Right ventricle myocardium inferior (tissue), 1 donor: ENCODE results near the gene WDR19. TPM values are rescaled to one million over a fixed set of nuclear protein-coding genes. Genes with fewer than 3 reads are reported as not detected.
"Not testable (repeated sequence)": the region's sequence is repeated elsewhere in the genome, so short reads cannot be mapped to it uniquely, and the experiment has no call there.

Experiments used
- ATAC-seq: fragments of 200-7000 bp; cut with Tn5 transposase; one replicate; pipeline ENCODE4 v1.9.1; 2020; ENCODE audit warnings: mild to moderate bottlenecking, moderate library complexity
- DNase-seq: peaks from one replicate; pipeline ENCODE4 v3.0.0; 2021; ENCODE audit errors: missing footprints
- intact Hi-C: fragments of 100-400 bp; cut with DNase I; formaldehyde crosslinking; loops from one replicate; pipeline ENCODE4 v1.11.0; 2022
- total RNA-seq: library from RNA; stranded (reverse); fragmentation: NEBNext Ultra II Directional; extraction: Animal tissue kit (Norgen Biotek cat#: 25700); gene quantifications from one replicate; pipeline ENCODE4 v1.2.1, GENCODE V29; 2021
- donor health status: DM: no; HTN: yes; CAD: no; lungs with severe emphysema.

Gene WDR19
- total RNA-seq, 1 donor from 2014 or later, result 6.5 TPM

DNA sequence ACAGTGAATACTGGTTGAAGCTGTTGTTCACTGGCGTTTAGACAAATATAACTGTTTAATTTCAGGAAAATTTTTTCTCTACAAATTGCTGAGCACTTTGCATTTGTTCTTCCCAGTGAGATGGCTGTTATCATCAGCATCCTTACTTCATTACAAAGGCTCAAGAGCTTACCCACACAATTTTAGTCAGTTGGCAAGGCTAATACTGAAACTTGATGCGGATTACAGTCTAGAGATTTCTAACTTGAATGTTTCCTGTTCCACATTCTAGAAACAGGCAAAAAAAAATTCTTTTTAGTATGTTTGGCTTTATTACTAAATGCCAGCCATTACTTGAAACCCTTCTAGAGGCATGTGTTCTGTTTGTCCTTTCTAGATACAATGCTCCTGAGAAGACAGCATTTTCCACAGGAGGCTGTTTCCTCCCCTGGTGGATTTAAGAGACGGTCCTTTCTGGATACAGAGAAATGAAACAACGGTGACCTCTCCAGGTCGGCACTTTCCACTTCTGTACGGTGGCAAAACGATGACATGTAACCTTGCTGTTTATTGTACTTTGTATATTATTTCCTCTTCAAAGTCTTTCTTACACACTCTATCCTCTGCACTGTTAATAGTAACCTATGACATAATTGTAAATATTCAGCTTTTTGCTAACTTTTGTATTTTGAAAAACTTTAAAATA, 102.9 kb downstream of the WDR19 start:
- no peak for ATAC-seq

DNA sequence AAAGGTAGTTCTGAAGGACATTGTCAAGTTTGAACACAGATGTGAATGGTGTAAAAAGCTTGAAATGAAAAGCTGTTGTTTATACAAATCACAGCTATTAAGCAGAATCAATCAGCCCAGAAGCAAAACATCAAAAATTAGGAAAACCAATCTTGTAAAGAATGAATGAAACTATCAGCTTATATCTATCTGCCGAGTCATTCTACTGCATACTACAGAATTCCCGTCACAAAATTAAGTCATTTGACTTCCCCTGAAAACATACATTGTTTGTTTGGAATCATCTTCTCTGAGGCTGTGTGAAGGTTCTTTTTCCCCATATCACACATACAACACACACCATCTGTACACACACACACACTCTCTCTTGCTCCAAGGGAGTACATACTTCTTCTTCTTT, 103.5 kb downstream of the WDR19 start:
- intact Hi-C loops, result no loop called here
- ATAC-seq, result no peak
- no peak for DNase-seq

More for the DNA sequence above, 102.9 kb downstream of the WDR19 start:
- intact Hi-C loops, result no loop called here
- no peak for DNase-seq

DNA sequence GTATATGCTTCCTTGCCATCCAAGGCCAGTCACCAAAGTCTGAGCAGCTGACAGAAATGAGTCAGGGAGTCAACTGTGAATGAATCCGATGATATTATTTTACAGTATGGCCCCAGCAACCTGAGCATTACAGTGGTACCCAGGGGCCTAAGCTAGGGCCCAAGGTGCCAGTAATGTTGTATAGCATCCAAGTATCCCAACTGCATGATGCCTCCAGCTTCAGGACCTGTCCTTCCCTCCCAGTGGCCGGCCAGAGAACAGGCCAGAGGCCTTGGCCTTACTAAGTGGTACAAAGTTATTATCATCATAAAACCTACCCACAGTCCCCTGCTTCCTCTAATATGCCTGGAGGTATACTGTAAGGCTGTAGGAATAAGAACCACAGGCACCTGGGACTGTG, 103.9 kb downstream of the WDR19 start:
- DNase-seq (no peak), ATAC-seq (no peak)
- intact Hi-C loops, result no loop called here

DNA sequence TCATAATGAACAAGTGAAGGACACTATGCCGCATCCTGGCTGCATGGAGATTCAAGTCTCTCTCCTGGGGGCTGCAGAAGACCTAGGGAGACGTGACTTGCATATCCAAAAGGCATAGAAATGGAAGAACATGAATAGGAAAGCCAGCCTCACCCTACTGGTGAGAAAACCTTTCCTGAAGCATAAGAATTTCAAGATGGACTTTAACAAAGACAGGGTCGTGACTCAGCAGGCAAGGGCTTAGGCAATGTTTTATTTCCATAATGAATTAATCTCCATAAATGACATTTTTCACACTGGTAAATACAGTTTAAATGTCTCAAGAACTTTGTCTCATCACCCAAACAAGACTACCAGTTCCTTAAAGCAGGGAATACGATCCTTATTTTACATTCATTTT, 104.9 kb downstream of the WDR19 start:
- no peak for ATAC-seq
- no peak for DNase-seq
- intact Hi-C loops, result no loop called here

DNA sequence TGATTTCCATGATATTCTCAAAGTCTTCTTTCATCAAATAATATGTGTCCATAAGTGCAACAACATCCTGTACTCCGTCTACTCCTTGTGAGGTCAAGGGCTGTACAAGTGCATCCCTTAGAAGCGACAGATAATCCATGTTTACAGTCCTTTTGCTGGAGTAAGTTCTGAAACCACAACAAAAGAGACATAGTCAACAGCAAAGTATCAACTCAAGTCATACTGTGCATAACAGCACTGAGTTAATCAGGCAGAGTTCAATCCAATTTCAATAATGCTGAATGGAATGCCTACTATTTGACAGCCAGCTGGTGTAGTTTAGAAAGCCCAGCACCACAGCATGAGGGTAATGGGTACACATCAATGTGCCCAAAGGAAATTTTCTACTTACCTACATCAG, 109.4 kb downstream of the WDR19 start:
- DNase-seq (no peak), ATAC-seq (no peak)
- intact Hi-C loops, result no loop called here

DNA sequence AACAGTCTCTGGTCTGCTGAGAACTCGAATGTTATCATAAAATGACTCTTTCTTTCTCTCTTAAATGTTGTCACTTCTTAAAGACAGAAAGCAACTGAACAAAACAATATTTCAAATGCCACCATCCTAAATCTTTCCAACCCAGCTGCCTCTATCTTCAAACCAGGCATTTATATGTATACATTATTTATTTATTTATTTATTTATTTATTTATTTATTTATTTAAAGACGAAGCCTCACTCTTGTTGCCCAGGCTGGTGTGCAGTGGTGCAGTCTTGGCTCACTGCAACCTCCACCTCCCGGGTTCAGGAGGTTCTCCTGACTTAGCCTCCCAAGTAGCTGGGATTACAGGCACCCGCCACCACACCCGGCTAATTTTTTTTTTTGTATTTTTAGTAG, 110.1 kb downstream of the WDR19 start:
- intact Hi-C loops, DNase-seq, ATAC-seq: not testable (repeated sequence)

DNA sequence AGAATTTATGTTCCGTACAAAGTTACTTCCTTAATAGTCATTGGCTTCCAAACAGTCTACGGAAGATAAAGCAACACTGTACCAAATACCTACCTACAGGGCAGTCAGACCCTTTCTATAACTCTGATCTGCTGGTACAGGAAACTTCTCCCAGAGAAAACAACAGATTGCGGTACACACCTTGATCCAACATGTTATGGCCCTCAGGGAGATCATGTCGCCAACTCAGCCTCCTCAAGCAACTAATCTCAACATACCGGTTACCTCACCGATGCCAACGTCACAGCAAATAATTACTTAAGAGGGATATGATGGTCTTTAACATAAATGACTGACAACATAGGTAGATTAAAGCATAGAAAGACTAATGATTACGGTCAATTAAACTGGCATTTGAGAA, 113.5 kb downstream of the WDR19 start:
- intact Hi-C loops, result no loop called here
- DNase-seq (no peak), ATAC-seq (no peak)

DNA sequence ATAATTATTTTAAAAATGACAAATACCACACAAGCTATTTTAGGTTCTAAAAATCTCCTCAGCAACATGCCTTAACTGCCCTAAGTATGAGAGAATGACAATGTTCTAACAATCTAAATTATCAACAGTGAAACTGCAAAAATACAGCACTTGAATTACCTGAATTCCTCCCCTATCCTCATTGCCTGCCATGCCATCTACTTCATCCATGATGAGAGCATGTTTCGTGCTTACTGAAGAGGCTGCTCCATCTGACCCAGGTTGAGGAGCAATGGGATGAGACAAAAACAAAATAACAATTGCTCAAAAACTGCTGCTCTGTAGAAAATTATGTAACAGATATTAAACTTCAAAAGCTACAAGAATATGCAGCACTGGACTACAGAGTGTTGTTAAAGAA, 120.6 kb downstream of the WDR19 start:
- intact Hi-C loops, result no loop called here
- no peak for ATAC-seq
- DNase-seq, result no peak

DNA sequence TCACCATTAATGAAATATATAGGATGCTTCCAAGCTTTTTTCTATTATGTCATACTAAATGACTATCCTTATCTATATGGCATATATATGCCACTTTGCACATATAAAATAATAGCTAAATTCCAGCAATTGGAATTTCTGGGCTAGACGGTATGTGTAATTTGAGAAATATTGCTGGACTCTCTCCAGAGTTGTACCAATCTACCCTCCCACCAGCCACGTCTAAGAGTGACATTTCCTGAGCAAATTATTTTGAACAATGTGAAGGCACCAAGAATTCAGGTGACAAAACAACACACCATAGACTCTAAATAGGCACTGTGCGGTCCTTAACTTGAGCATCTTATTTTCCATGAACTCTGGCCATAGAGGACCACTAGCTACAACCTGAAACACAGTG, 121.5 kb downstream of the WDR19 start:
- no peak for DNase-seq
- no peak for ATAC-seq
- intact Hi-C loops, result no loop called here

DNA sequence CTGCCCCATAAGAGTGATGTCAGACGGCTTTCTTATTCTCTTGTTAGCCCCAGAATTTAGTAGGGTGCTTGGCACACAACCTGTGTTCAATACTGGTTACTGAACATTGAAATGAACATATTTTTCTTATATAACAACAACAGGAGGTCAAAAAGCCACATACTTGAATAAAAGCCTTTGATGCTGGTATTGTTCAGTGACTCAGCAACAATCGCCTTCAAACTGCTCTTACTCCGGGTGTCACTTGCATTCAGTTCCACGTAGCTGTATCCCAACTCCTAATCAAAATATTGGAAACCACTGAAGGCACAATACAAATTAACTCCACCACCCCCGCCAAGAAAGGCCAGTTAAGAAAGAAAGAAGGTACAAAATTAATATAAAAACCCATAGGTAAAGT, 122.3 kb downstream of the WDR19 start:
- ATAC-seq, result no peak
- intact Hi-C loops, result no loop called here
- DNase-seq, result no peak

DNA sequence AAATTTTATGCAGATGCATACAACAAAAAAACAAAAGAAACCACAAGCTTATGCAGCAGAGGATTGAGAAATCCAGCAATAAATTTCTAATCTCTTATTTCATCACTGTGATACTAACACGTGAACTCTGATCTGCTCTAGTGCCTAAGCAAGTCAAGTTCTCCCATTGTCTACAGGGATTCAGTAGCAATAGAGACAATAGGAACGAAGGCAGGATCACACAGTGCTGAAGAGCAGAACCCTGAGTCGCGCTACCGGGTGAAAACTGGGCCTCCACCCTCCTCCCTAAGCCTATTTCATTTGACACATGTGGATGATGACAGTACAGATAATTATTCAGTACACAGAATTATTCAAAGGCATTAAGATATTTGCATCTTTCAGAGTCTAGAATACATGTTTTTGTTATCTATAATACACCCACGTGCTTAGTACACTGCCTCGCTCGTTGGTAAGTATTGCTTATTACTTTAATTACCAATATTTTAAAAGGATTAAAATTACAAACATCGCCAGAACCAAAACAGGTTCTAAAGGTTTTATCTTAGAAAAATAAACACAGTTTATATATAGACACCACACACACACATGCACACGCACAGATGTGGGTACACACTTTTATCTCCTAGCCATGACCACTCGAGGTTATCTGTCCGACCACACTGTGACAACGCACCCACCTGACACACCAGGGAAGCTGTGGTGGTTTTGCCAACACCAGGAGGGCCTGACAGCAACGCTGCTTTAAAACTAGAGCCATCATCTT, 123.8 kb downstream of the WDR19 start:
- no peak for DNase-seq
- ATAC-seq, result peak; percentile 86
- intact Hi-C loops, result no loop called here

DNA sequence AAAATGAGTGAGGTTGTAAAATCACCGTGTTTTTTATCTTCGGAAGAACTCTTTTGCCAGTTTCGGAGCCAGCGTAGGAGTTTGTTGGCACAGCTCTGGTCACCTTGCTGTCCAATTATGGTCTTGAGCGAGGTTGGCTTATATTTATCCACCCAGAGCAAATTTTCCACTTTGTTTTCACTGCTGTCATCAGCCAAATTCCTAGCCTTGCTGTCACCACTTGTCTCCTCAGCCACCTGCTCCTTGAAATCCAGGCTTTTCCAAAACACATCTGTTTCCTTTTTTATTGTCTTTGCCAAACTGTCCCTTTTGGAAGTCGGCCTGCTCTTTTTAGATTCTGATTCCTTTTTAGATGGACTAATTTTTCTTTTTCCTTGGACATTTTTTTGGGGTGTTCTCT, 126.3 kb downstream of the WDR19 start:
- ATAC-seq, result peak; percentile 39
- no peak for DNase-seq

DNA sequence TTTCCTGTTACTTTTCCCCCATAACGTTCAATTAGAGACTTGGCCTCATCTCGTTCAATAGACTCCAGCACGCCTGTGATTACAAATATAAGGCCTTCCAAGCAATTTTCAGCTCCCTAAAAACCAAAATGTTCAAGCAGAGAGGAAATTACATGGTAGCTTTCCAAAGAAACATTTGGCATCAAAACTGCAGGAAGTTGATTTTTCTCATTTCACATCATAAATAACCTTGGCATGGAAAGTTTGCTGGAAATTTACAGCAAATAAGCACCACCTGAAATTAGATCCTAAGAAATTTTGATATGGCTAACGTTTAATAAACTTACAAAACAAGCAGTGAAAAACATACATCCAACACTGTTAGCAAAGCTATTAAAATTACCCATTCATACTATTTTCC, 130.5 kb downstream of the WDR19 start:
- DNase-seq, result no peak
- intact Hi-C loops, result no loop called here
- no peak for ATAC-seq

More for the DNA sequence above, 126.3 kb downstream of the WDR19 start:
- intact Hi-C loops, result no loop called here

DNA sequence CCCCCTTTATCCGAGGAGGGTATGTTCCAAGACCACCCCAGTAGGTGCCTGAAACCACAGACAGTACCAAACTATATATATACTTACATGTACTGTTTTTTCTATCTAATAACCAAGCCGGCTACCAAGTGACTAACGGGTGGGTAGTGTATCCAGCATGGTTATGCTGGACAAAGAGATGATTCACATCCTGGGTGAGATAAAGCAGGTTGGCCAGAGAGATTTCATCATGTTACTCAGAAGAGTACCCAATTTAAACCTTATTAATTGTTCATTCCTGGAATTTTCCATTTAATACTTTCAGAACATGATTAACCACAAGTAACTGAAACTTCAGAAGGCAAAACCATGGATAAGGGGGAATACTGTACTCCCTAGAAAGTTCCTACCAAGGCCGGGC, 137.3 kb downstream of the WDR19 start:
- intact Hi-C loops, result no loop called here
- no peak for ATAC-seq
- no peak for DNase-seq

DNA sequence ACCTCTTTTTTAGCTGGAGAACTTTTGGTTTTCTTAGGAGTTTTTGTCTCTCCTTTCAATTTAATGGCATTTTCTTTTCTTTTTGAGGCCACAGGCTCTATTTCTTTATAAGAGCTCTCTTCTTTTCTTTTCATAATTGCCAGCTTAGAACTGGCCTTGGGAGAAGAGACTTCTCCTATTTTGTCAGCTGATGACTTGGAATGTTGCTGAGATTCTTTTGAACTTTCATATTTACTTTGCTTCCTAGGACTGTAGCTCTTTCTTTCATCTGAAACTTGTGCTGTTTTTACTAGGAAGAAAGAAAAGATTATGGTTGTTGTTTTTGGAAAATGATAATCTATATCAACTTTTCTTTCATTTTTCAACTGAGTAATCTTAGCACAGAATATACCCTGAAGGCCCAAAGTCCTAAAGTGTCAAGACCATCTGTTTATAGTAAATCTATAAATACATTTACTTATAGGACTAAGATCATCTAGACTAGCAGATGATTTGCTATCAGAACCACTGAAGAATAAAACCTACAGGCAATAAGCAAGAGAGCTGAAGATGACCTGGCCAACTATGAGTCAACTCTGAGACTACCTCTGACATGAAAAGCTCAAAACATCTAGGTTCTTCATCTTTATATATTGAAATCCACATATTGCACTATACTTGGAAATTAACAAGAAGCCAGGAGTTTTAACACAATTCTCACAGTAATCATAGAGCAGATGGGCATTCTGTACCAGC, 138.2 kb downstream of the WDR19 start:
- intact Hi-C loops, result no loop called here
- no peak for ATAC-seq
- no peak for DNase-seq

DNA sequence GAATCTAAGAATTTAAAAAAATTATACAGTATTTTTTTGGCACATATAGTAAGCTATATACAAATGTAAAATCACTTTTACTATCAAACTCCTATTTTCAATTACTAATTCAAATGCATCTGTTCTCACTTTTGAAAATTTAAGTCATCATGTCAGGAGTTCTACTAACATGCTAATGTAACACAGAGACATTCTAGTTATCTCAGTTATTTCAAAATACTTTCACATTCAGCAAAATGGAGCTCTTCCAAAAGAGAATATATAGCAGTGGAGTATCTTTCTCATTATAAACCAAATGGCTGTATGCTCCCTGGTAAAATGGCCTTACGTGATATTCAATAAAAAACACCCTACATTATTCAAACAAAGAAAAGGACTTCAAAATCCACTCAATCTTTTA, 141.5 kb downstream of the WDR19 start:
- DNase-seq (no peak), ATAC-seq (no peak)
- intact Hi-C loops, result no loop called here

DNA sequence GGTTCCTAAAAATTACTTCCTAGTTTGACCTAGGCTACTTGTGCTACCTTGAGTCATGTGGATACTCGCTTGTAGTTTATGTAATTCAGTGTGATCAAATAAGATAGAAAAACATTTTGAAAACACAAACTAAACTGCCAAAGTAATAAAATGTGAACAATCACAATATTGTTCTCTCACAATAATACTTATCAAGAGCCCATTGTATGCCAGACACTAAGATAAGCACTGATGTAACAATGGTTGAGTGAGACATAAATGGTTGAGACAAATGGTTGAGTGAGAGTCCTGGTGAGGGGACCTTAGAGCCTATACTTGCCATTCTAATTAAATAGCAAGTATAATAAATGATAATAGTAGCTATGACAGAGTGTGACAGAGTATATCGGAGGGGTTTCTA, 142.1 kb downstream of the WDR19 start:
- intact Hi-C loops, result no loop called here
- DNase-seq (no peak), ATAC-seq (no peak)

DNA sequence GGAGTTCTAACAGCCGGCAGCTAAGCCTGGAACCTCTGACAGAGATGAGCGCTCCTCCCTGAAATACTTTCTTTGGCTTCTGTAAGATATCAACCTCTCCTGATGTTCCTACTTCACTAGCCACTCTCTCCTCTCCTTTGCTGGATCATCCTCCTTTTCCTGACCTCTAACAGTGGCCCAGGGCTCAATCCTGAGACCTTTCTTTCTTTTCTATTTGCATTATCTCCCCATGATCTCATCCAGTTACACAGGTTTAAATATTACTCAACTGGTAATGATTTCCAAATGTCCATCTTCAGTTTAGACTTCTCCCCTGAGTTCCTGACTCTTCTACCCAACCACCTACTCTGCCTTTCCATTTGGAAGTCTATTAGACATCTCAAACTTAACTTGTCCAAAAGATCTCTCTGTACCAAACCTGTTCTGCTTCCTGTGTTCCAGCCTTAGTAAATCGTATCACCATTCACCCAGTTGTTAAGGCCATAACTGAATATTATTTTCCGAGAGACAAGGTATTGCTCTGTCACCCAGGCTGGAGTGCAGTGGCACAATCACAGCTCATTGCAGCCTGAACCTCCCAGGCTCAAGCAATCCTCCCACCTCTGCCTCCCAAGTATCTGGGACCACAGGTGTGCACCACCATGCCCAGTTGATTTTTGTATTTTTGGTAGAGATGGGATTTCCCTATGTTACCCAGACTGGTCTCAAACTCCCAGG, 142.7 kb downstream of the WDR19 start:
- intact Hi-C loops, result no loop called here
- ATAC-seq (no peak), DNase-seq (no peak)

DNA sequence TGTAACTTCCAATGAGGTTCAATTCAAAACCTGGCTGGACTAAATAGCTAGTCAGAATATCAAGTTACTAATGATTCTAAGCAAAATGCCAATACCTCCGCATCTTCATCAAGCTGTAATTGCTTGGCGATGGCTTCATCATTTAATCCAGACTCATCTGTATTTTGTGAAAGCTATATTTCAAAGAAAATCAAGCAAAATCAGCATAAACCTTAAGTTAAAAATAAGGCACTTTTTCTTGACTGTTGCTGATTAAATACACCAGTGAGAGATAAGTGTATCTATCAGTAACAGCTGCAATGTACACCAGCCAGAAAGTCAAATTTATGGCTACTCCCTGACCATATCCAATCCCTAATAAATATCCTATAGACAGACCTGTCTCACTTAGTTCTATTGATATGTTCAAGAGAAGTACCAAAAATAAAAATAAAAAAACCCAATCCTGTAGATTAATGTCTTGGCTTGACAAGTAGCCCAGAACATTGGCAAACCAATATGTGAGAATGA, 144.2 kb downstream of the WDR19 start:
- intact Hi-C loops, result no loop called here
- ATAC-seq, result no peak

More for the DNA sequence above, 144.2 kb downstream of the WDR19 start:
- DNase-seq, result no peak
